ENCODE data around the gene GALNT5.
"Not testable (repeated sequence)": the region's sequence is repeated elsewhere in the genome, so short reads cannot be mapped to it uniquely, and the experiment has no call there.

GALNT5 gene

DNA sequence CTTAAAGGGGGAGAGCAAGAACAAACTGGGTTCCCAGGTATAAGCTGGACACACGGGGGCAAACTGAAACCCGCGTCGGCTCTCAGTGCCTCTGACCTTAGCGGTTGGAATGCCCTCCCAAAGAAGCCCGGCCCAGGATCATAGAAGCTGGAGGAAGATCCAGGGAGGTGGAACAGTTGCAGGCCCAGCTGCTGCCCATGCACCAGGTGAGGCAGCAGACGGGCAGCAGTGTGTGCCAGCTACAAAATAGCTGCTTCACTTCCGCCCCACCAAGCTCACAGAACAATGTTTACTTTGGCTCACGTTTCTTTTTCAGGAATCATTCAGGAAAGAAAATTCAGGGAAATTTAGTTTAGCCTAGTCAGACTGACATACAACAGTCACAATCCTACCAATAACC is 72.0 kb downstream of the GALNT5 start:
- no peak for DNase-seq

DNA sequence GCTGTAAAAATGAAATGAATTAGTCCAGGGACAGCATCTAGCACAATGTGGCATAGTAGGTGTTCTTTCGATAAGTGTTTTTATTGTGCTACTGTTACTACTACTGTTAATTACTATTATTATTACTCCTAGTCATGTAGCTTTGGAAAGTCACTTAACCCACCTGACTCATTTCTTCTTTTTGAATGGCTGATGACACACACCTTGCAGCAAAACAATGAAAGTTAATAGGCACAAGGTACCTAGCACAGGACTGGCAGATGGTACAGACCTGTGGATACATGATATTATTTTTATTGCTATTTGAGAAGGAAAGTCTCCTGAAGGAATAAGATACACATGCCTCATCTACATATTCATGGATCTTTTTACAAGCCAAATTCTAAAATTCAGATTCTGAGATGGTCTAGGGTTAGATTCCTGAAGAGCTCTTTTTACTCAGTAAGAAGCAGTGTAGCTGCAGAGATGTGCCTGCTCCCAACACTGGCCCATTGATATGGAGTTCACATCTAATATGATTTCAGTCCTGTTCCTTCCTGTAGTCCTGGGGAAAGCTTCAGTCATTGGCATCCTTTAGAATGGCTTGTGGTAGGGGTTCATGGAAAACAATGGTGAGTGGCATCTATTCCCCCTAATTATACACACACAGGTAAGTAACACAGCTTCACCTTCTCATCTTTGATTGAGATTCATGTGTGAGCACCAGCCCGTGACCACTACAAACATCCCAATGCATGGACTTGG is 76.0 kb downstream of the GALNT5 start:
- DNase-seq: no peak

DNA sequence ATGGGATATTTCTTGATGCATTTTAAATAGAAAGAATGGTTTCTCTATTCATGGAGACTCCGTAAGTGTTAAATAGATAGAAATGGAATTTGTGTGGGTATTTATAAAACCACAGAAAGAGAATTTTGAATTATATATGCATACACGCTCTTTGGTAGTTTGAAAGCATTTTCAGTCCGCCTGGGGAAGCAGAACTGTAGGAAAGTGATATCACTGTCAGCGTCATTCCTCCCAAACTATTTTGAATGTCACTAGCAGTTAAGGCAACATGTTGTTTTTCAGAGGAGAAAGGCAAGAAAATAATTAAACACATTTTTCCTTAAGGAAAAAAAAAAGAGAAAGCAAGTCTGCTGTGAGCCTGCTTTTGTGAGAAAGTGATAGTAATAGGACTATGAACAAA is 76.8 kb downstream of the GALNT5 start:
- no peak for DNase-seq

DNA sequence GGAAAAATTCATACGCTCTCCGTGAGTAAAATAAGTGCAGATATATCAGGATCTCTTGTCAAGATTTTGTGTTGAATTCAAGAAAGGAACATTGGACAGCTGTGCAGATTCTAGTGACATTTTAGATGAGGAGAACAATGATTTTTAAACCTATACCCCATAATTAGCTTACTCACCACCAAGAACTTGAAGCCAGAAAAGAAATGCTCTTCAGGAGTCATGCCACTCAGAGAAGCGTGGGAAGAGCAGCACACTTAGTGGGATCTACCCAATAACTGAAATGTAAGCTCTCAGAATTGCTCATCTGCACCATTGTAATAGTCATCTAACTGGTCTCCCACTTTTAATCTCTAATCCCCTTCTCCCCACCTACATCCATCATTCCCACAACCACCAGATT is 77.3 kb downstream of the GALNT5 start:
- DNase-seq: no peak

DNA sequence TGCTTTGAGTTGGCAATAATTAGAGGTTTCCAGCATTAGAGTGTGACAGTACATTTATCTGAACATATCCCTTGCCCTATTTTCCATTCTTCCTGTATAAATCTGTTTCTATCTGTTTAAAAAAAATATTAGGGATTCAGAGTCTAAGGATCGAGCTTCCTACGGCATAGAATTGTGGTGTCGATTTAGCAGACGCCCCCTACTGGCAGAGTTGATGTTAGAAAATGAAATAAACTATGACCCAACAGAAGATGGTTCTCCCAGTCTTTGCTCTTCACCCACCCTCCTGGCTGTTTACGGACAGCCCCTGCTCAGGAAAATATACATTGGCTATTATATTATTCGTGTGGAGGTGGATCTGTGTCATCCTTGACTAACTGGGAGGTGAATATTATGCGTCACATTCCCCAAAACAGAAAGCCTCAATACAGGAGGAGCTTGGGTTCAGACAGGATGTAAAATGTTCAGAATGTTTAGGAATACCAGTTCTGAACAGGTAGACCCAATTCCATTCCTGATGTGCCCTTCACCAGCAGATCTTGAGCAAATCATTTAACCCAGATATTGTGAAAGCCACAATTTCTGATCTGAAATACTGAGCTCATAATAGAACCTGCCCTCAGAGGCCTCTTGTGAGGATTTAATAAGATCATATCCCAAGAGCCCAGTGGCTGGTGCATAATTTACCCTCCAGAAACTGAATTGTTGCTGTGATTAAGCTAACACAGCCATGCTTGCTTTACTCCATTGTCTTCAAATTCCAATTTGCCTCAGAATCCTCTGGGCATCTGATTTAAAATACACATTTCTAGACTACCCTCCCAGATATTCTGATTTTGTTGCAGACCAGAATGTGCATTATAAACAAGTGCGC is 78.9 kb downstream of the GALNT5 start:
- no peak for DNase-seq

DNA sequence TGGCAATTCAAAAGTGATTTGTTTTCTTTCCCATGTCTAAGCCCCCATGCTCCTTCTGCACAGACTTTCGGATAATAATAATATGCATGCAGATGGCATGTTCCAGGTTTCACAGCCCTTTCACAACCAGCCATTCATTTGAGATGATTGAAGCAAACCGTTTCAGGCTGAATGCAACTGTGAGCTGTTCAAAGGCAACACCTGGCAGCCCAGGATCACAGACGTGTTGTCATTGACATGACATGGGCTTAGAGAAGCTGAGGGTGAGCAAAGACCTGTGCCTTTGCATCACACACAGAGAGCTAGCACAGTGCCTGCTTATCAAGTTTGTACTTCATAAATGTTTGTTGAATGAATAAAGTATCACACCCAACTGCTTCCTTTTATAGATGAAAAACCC is 80.5 kb downstream of the GALNT5 start:
- DNase-seq: no peak

DNA sequence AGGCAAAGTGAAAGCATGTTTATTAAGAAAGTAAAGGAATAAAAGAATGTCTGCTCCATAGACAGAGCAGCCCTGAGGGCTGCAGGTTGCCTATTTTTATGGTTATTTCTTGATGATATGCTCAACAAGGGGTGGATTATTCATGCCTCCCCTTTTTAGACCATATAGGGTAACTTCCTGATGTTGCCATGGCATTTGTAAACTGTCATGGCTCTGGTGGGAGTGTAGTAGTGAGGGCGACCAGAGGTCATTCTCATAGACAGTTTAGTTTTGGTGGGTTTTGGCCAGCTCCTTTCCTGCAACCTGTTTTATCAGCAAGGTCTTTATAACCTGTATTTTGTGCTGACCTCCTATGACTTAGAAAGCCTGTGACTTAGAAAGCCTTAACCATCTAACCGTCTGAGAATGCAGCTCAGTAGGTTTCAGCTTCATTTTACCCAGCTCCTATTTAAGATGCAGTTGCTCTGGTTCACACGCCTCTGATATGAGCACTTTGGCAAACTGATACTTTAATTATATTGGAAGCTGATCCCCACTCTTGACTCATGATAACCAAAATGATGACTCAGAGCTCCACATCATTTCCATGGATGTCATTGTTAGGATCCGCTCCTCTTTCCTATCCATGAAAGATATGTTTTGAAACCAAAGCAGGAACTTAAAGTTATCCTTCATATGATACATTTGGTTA is 82.6 kb downstream of the GALNT5 start:
- no peak for DNase-seq

DNA sequence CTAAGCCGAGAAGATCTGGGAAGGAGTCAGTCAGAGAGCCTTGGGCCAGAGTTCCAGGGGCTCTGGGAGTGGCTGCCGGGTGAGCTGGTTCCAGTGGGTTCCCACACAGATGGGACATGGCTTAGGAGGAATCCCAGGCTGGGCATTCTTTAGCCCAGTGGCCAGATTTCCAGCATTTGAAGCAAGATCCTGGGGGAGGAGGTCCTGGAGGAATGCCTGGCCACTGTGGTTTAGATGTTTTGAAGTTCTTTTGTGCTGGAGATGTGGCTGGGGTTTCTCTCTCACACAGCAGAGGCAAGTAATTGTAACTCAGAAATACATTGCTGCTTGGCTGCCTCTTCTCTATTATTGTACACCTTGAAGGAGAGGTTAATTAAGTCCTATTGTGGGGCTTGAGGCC is 83.9 kb downstream of the GALNT5 start:
- not testable (repeated sequence) for DNase-seq

DNA sequence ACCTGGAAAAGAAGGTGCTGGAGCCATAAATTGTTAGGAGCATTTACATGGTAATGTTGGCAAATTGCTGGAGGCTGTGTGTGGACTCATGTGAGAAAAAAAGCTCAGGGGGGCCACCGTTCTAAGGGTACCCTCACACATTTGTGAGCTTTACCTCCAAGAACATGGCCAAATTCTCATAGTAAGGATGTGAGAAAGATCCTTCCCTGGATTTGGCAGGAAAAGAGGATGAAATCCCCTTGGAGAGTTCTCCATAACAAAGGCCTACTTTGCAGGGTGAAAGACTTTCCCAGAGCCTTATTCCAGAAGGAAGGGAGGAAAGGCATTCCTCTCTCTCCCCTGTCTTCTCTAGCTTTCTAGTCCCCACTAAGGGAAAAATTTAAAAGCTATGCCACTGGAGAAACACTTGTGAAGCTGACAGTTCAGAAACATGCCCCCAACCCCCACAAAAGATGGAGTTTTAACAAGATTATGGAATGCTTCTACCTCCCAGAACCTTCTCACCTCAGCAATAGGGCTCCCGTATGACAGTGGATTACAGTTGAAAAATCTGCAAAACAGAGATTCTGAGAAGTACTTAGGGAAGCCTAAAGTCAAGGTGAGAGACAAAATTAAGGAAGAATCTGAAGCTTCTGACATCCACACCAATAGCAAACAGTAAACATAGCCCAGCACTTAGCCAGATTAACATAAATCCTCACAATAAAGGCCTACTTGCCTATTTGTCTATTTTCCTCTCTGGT is 88.3 kb downstream of the GALNT5 start:
- DNase-seq: no peak

DNA sequence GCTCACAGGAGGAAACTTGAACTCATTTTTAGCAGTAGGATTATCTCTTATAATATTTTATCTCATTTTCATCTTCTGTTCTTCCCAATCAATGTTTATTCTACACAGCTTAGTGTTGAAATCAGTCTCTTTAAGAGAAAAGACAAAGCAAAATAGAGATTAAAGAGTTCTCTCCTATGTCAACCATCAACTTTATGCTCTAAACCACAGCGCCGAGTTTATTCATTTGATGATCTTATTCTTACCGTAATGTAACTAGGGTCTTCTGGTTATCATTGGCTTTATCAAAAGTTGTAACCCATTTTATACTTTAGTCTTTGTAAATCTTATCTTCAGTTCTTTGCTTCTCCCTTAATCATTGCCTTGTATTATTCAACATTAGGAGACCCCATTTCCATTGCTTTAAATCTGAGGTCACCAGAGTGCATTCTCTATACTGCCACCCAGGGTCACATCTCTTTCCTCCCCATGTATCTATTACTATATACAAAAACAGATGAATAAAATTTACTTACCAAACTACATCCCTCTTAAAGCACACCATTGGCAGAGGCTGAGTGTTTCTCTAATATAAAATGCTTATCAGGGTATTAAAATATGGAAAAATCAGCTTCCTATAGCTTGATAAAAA is 90.9 kb downstream of the GALNT5 start:
- no peak for DNase-seq

DNA sequence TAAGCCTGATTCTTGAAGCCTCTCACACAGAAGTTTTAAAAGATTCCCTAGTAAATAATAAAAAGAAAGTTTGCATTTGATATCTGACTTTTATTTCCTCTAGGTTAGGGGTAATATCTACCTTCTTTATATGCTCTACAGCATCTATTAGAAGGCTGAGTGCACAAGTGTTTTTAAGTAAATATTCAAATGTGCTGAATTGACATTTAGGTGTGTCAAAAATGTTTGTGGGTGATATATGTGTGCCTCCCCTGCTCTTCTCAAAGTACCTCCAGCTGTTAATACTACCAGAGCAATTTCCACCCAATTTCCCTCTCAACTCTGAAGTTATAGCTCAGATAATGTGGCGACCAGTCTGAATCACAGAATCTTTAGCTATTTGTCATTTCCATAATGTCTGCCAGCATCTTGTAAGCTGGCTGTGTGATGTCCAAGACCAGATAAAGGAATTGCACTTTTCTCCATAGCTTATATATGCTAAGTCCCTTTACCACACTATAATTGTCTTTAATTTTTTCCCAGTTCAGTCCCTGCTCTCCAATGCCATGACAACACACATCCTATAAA is 92.5 kb downstream of the GALNT5 start:
- DNase-seq: no peak

DNA sequence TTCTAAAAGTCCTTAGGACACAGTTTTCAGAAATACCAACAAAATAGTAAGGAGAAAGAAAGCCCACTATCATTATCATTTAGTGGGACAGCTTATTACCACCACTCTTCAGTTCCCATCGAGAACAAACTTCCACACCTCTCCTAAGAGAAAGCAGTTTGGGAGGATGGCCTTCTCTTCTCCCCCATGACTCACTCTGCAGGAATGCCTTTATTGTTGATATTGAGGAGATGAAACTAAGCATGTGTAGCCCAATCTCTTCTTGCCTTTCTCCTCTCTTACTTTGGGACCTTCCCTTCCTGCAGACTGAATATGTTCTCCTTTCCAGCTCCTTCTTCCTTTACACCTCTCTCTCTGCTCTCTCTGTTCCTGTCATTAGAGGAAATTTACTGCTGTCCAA is 98.1 kb downstream of the GALNT5 start:
- DNase-seq: no peak

DNA sequence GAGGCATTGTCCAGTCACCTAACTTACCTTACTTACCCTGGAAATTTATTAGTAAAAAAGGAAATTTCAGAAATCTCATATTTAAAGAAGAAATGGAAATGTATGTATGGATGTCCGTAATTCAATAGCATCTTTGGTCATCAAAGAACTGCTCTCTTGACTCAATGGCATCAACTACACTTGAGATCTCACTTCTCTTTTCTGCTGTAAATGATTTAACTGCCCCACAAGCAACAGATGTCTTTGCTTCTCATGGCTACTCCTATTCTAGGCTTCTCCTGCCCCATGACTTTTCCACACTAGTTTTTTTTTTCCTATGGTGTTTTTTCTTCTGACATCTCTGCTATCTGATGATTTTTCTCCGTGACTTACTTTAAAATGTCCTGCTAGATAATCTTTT is 102.1 kb downstream of the GALNT5 start:
- DNase-seq: no peak

DNA sequence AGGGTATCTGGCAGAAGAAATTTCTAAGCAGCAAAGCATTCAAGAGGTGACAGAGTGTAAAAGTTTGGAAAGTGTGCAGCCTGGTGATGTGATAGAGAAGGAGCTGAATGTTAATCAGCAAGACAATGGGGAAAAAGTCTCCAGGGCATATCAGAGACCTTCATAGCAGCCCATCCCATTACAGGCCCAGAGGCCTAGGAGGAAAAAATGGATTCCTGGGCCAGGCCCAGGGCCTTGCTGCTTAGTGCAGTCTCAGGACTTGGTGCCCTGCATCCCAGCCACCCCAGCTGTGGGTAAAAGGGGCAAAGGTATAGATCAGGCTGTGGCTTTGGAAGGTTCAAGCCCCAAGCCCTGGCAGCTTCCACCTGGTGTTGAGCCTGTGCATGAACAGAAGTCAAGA is 104.0 kb downstream of the GALNT5 start:
- no peak for DNase-seq

DNA sequence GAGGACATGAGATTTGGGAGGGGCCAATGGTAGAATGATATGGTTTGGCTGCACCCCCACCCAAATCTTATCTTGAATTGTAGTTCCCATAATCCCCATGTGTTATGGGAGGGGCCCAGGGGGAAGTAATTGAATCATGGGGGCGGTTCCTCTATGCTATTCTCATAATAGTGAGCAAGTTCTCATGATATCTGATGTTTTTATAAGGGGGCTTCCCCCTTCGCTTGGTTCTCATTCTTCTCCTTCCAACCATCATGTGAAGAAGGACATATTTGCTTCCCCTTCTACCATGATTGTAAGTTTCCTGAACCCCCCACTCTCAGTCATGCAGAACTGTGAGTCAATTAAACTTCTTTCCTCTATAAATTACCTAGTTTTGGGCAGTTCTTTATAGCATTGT is 105.1 kb downstream of the GALNT5 start:
- no peak for DNase-seq

DNA sequence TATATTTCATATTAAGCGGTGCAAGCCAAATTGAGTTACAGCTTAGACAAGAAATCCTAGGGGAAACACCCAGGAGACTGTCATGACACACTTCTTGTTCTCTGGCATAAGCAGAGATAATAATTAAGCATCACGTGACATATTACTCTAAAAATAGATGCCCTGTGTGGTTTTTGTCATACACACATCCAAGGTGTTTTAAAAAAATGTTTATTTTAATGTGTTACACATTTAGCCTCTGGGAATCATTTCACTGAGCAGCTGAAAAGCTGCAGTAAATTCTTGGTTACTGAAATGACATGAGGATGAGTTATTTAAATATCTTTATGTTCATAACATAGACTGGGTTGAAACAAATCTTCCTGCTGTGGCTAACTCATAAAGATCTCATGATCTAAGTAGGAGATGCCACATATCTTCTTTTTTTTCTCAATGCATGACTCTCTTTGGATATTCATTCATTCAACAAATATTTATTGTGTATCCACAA is 106.2 kb downstream of the GALNT5 start:
- DNase-seq: no peak

Data from activated effector memory CD4-positive, alpha-beta T cell treated with Interleukin-2 at 50 U/mL for 16 hours (primary cell).